HepG2 (cell line): ENCODE data around the gene PGAP3. TPM values are rescaled to one million over a fixed set of nuclear protein-coding genes. Genes with fewer than 3 reads are reported as not detected.

ENCODE experiments used
- AKNA ChIP-seq: sonication (generic); formaldehyde crosslinking; IDR thresholded peaks from 2 replicates; pipeline ENCODE4 v1.4.0; 2020; ENCODE audit warnings: missing genetic modification reagents, borderline replicate concordance
- ARID4A ChIP-seq: sonication (generic); formaldehyde crosslinking; IDR thresholded peaks from 2 replicates; pipeline ENCODE4 v1.5.0; 2020; ENCODE audit warnings: mild to moderate bottlenecking, missing genetic modification reagents, borderline replicate concordance
- FOXK2 ChIP-seq: fragments of 450-650 bp; IDR thresholded peaks from 2 replicates; pipeline ENCODE4 v1.6.1; 2016
- HNRNPK ChIP-seq: fragments of 200-400 bp; formaldehyde crosslinking; IDR thresholded peaks from 2 replicates; pipeline ENCODE4 v1.6.1; 2018; ENCODE audit warnings: low read length, low read depth, moderate library complexity, mild to moderate bottlenecking; ENCODE audit not compliant: poor library complexity, severe bottlenecking
- NFYB ChIP-seq: sonication (generic); formaldehyde crosslinking; IDR thresholded peaks from 2 replicates; pipeline ENCODE4 v1.4.0; 2020; ENCODE audit warnings: missing genetic modification reagents
- SIX1 ChIP-seq: sonication (generic); formaldehyde crosslinking; IDR thresholded peaks from 2 replicates; pipeline ENCODE4 v1.4.0; 2020; ENCODE audit warnings: missing genetic modification reagents, borderline replicate concordance
- TERF1 ChIP-seq: sonication (generic); formaldehyde crosslinking; IDR thresholded peaks from 2 replicates; pipeline ENCODE4 v1.8.0; 2022; ENCODE audit warnings: mild to moderate bottlenecking, missing genetic modification reagents, moderate library complexity
- ZNF12 ChIP-seq: sonication (generic); formaldehyde crosslinking; IDR thresholded peaks from 2 replicates; pipeline ENCODE4 v1.5.0; 2020; ENCODE audit warnings: missing genetic modification reagents
- ZNF607 ChIP-seq: sonication (generic); formaldehyde crosslinking; IDR thresholded peaks from 2 replicates; pipeline ENCODE4 v1.5.1; 2020; ENCODE audit warnings: missing genetic modification reagents, mild to moderate bottlenecking, borderline replicate concordance
- ZNF609 ChIP-seq: sonication (generic); formaldehyde crosslinking; IDR thresholded peaks from 2 replicates; pipeline ENCODE4 v1.4.0; 2020; ENCODE audit warnings: mild to moderate bottlenecking, missing genetic modification reagents, borderline replicate concordance
- ZNF619 ChIP-seq: sonication (generic); formaldehyde crosslinking; IDR thresholded peaks from 2 replicates; pipeline ENCODE4 v1.4.0; 2020; ENCODE audit warnings: mild to moderate bottlenecking, missing genetic modification reagents
- ZNF776 ChIP-seq: sonication (generic); formaldehyde crosslinking; IDR thresholded peaks from 2 replicates; pipeline ENCODE4 v1.4.0; 2020; ENCODE audit warnings: mild to moderate bottlenecking, missing genetic modification reagents
- polyA plus RNA-seq, 8 experiments: library from polyadenylated mRNA; depleted of rRNA in 3 of 8; stranded (reverse) in 7 of 8; unstranded in 1 of 8; fragments of >200 nt; fragmentation: Illumina TruSeq in 4 of 8; extraction: Trizol in 4 of 8; gene quantifications; 2 replicates each; pipeline versions ENCODE4 v1.2.1 to v1.2.3, GENCODE V29; 2011 to 2016; ENCODE audit warnings: low read depth in 4 of 8, missing spikeins in 1 of 8, mixed read lengths in 1 of 8; ENCODE audit not compliant: insufficient read depth in 1 of 8
- total RNA-seq, 5 experiments: library from RNA; depleted of rRNA; stranded (reverse); fragments of >200 nt; fragmentation: Illumina TruSeq; extraction: Trizol; gene quantifications; 2 replicates each; pipeline ENCODE4 v1.2.3, GENCODE V29; 2016; ENCODE audit warnings: low read depth in 1 of 5

The PGAP3 gene
- total and polyA plus RNA-seq, 2 of the 13 experiments (the other 11 are each of a cell fraction or from before 2014, with no cell fraction given): 11.9 to 14.6 TPM

- 0 out of 2 replicates have a peak, but pooled peaks have one; percentile 17 for TF ChIP-seq AKNA
- TF ChIP-seq ZNF619 (CRISPR knock-in tag): peak; percentile 54; the same call in 1 of the 2 replicates
- no peak for TF ChIP-seq FOXK2
- peak; percentile 87 for TF ChIP-seq ZNF776 (CRISPR knock-in tag)
- TF ChIP-seq ARID4A (CRISPR knock-in tag): peak; percentile 97
- peak; percentile 47 for TF ChIP-seq NFYB (CRISPR knock-in tag)
- TF ChIP-seq HNRNPK: peak; percentile 89
- TF ChIP-seq TERF1 (CRISPR knock-in tag): peak; percentile 40; the same call in 1 of the 2 replicates
- no peak for TF ChIP-seq SIX1 (CRISPR knock-in tag)
- TF ChIP-seq ZNF609 (CRISPR knock-in tag): peak; percentile 84
- 0 out of 2 replicates have a peak, but pooled peaks have one; percentile 55 for TF ChIP-seq ZNF12 (CRISPR knock-in tag)
- peak; percentile 84; the same call in 1 of the 2 replicates for TF ChIP-seq ZNF607 (CRISPR knock-in tag)
Measured at GRCh38 chr17:39636927-39637736, 50.7 kb downstream of the PGAP3 start, which contains the start of gene STARD3 (continued).
